Putamen (tissue), 1 donor: Measurements from ENCODE around the gene CMPK1.
A peak's percentile ranks its signal among the peaks of the same experiment; 100 is the strongest.
"Not testable (repeated sequence)": the region's sequence is repeated elsewhere in the genome, so short reads cannot be mapped to it uniquely, and the experiment has no call there.

Experiments used
- DNase-seq: peaks from one replicate; pipeline ENCODE4 v3.0.0-alpha.2; 2016; ENCODE audit warnings: low spot score

Gene CMPK1

DNA sequence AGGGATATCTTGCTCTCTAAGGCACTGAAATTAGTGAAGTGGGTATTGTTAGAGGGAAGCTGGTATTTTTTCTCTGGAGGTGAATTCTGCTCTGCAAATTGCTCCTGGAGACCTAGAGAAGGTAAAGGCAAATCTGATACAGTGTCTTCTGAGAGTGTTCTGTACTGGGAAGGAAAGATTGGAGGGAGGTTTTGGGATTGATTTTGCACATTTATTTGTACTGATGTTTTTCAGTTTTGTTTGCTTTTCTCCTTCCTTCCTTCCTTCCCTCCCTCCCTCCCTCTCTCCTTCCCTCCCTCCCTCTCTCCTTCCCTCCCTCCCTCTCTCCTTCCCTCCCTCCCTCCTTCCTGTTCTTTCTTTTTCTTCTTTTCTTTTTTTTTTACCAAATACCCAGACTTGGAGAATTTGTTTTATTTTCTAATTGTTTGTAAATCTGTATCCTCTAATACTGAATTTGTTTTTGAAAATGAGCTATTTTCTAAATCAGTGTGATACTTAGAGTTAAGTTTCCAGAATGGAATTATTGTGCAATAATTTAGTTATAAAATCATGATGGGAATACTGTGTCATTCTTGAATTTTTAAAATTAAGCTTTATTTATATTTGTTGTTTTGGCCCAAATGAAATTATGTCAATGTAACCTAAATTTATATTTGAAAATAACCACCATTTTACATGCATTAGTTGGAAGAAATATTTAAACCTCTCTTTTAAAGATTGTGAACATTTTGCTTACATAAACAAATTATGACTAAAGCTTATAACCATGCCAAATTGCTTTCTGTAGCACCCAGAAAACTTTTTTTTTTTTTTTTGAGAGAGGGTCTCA lies 4.9 kb downstream of the CMPK1 start:
- DNase-seq = no peak

DNA sequence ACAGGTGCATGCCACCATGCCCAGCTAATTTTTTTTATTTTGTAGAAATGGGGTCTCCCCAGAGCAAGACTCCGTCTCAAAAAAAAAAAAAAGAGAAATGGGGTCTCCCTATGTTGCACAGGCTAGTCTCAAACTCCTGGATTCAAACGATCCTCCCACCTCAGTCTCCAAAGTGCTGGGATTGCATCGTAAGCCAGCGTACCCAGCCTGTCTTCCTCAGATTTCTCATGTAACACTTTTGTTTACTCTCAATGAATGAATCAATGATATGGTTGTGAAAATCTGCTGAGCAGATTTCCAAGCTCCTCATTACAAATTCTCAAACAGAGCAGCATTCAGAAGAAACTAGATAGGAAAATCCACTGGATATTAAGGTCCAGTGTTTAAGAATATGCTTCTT lies 6.6 kb downstream of the CMPK1 start:
- DNase-seq = no peak

- not testable (repeated sequence) for DNase-seq
Observed at GRCh38 chr1:47346979-47347378, 13.4 kb downstream of the CMPK1 start.

- no peak for DNase-seq
Observed at GRCh38 chr1:47347735-47348134, 14.1 kb downstream of the CMPK1 start.

- DNase-seq = no peak
Observed at GRCh38 chr1:47348246-47348645, 14.7 kb downstream of the CMPK1 start.

DNA sequence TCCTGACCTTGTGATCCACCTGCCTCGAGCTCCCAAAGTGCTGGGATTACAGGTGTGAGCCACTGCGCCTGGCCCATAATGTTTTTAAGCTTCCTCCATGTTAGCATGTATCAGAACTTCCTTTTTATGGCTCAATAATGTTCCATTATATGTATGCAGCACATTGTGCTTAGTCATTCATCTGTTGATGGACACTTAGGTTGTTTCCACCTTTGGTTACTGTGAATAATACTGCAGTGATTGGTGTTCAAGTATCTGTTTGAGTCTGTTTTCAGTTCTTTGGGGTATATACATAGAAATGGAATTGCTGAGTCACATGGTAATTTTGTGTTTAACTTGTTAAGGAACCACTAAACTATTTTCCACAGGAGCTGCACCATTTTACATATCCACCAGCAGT lies 17.7 kb downstream of the CMPK1 start:
- no peak for DNase-seq

DNA sequence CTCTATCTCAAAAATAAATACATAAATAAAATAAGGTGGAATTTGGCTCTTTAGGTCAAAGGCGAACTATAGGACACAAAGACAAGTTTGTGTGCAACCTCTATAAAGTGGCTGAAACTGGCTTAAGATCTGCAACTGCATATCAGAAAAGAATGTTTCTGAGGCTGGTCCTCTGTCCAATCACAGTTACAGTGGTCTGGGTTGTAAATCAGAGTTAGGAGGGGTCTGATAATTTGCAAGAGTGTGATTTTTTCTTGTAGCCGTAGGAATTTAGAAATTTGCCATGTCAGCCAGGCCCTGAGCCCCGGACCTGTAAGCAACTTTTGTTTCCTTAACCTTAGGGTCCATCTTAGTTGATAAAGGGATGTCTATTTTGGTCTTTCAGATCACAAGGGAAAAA lies 27.8 kb downstream of the CMPK1 start:
- no peak for DNase-seq

DNA sequence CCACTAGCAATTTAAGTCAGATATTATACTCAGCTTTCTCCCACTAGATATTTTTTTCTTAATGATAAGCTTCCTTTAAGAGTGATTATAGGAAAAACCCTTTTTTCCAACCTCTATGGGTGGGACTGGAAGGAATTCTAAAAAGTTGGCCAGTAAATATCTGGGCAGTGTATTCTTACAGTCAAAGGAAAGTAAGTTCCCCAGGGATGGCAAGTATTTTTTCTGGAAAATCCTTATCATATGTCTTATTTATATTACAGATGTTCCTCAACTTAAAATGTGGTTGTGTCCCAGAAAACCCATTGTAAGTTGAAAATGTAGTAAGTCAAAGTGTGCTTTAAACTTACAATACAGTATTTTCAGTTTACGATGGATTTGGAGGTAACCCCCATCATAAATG lies 29.2 kb downstream of the CMPK1 start:
- no peak for DNase-seq

DNA sequence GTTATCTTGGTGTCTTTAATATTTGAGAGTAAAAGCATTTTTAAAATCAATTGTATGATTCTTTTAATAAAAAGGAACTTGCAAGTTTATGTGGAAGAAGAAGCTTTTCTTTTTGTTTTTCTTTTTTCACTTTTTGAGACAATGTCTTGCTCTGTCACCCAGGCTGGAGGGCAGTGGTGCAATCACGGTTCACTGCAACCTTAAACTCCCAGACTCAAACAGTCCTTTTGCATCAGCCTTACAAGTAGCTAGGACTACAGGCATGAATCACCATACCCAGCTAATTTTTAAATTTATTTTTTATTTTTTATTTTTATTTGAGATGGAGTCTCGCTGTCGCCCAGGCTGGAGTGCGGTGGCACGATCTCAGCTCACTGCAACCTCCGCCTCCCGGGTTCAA lies 34.1 kb downstream of the CMPK1 start:
- no peak for DNase-seq

DNA sequence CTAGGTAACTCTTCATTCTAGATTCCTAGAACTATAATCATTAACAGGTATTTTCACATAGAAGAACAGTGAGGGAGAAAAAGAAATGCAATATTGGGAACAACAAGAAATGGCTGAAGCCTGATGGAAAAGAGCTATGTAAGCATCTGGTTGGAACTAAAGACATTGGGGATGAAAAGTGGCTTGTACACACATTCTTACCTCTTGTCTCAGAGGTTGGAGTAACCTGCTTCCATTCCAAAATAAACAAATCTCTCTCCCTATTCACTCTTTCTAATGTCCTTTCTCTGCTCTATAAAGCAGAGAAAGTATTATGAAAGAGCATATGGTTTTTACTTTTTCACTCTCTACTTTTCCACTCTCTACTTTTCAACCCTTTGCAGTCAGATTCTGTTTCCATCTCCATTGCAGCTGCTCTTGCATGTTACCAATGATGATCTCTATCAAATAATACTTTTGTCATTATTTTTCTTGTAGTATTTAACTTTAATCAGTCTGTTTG lies 37.5 kb downstream of the CMPK1 start:
- no peak for DNase-seq

DNA sequence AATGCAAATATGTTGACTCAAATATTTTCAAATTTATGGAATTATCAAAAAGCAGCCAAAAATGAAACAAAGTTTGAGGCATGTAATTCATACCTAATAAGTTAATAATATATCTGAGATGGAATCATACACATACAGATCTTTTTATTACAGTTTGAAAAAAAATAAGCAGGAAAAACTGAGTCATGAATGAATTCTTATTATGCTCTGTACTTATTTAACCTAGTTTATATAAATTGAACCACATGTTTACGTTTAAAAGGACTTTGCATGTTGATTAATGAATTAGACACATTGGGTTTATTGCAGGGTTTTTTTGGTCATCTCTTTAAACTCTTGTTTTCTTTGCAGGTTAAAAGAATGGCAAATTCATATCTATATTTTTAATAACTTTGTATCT lies 40.9 kb downstream of the CMPK1 start:
- no peak for DNase-seq

DNA sequence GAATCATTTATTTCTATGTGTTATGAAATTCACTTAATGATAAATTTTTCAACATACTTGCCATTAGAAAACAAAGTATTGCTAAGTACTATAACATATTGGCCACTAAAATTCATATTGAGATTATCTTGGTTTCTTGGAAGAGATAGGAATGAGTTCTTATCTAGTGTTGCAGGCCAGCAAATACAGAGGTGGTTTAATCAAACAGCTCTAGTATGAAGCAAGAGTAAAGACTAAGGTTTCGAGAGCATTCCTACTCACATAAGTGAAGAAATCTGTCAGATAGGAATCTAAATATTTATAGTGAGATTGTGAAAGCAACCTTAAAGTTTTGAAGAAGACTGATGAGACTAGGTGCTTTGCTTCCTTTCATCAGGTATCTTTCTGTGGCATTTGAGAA lies 44.6 kb downstream of the CMPK1 start:
- DNase-seq = no peak

GRCh38 chr1:47380699-47381098 lies 47.1 kb downstream of the CMPK1 start:
- DNase-seq = no peak

- DNase-seq = no peak
Observed at GRCh38 chr1:47382399-47382983, 48.9 kb downstream of the CMPK1 start.

DNA sequence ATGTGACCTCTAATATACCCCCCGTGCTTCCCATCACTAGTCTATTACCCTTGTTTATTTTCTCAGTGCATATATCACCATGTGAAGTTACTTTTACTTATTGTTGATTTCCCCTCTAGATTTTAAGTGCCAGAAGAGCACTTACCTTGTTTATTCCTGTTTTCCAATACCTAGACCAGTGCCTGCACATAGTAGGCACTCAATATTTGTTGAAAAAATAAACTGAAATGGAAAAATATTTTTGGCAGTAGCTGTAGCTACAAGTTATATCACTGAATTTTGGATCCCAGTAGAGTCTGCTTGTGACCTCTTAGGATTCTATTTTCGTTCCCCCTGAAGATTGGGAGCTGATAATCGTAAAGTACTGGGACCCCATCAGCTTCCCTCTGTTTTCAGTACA lies 50.5 kb downstream of the CMPK1 start:
- no peak for DNase-seq

DNA sequence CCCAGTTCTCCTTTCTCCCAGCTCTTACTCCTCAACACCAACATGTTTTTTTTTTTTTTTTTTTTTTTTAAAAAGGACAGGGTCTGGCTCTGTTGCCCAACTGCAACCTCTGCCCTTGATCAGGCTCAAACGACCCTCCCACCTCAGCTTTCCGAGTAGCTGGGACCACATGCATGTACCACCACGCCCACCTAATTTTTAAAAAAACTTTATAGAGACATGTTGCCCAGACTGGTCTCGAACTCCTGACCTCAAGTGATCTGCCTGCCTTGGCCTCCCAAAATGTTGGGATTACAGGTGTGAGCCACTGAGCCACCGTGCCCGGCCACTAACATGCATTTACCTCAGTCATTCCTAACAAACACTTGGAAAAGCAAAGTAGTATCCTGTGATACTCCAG lies 51.4 kb downstream of the CMPK1 start:
- no peak for DNase-seq

- DNase-seq = no peak
Observed at GRCh38 chr1:47386268-47386667, 52.7 kb downstream of the CMPK1 start.

- DNase-seq = no peak
Observed at GRCh38 chr1:47388030-47388890, 54.7 kb downstream of the CMPK1 start.

GRCh38 chr1:47388891-47389238 lies 55.3 kb downstream of the CMPK1 start:
- peak; percentile 12 for DNase-seq

DNA sequence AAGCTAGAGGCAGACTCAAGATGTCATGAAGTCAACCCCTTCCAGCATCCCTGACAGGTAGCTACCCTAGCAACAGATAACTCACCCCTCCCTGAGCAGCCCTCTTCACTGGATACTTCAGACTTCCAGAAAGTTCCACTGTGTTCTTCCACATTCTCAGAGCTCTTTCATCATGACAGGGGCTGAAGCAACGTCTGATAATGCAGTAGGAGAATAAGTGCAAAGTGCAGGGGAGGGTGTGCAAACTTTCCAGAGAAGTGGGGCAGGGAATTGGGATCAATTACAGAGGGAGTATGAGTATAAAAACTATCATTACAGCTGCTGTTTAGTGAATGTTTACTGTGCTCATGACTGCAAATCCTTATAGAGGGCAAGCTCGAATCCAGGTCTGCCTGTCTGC lies 56.1 kb downstream of the CMPK1 start:
- no peak for DNase-seq

DNA sequence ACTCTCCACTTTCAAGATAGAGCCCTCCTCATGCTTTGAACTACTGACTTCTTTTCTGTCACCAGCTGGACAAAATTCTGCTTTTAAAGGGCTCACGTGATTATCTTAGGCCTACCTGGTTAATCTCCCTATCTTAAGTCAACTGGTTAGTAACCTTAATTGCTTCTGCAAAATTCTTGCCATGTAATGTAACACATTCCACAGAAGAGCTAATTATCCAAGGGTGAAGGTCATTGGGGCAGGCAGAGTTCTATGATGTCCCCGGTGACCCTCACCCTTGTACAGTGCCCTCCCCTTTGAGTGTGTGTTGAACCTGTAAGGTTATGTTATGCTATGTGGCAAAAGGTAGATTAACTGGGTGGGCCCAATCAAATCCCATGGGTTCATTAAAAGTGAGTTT lies 57.3 kb downstream of the CMPK1 start:
- DNase-seq = no peak

DNA sequence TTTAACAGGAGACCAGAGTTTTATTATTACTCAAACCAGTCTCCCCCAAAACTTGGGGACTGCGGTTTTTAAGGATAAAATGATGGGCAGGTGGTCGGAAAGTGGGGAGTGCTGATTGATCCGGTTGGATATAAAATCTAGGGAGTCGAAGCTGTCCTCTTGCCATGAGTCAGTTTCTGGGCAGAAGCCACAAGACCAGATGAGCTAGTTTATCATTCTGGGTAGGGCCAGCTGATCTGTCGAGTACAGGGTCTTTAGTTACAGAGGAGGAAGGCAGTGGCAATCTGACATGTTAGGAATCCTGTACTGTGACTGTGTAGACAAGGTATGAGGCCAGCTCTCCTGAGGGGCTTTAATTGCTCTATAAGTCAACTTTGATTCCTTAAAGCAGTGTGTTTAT lies 59.6 kb downstream of the CMPK1 start:
- DNase-seq = no peak

- no peak for DNase-seq
Observed at GRCh38 chr1:47395433-47395832, 61.8 kb downstream of the CMPK1 start.
